HG02763 (cell line): Measurements from ENCODE around the gene CLEC14A.

ENCODE experiments used
- ATAC-seq: cut with Tn5 transposase; IDR thresholded peaks from one replicate; pipeline ENCODE4 v1.9.1; 2021; ENCODE audit warnings: mild to moderate bottlenecking, moderate library complexity; ENCODE audit not compliant: unreplicated experiment

CLEC14A gene

DNA sequence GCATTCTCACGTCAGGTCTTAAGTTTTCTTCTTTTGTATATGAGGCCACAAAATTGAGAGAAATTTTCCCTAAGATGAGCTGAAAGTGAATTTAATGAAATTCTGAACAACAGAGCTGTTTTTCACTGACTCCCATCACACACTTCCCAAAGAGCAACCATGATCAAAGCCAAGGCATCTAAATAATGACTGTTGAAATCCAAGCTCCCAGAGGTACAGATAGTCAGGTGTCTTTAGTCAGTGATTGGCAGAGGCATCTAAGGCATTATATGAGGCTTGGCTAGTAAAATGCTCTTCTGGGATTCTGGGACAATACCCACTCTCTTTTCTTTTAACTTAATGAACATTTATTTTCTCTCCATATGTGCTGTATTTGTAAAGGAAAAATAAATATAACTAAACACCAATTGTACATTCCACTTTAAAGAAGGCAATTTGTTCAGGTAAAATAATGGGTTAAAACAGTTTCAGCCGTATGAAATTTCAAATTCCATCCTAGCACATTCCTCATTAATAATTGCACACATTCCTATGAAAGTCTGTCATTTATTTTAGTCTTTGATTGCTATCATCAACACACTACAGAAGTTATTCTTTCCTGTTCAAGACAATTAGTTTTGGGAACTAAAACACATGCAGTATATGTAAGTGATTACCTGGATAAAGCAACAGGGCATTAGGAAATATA lies 49.1 kb downstream of the CLEC14A start:
- no peak for ATAC-seq

DNA sequence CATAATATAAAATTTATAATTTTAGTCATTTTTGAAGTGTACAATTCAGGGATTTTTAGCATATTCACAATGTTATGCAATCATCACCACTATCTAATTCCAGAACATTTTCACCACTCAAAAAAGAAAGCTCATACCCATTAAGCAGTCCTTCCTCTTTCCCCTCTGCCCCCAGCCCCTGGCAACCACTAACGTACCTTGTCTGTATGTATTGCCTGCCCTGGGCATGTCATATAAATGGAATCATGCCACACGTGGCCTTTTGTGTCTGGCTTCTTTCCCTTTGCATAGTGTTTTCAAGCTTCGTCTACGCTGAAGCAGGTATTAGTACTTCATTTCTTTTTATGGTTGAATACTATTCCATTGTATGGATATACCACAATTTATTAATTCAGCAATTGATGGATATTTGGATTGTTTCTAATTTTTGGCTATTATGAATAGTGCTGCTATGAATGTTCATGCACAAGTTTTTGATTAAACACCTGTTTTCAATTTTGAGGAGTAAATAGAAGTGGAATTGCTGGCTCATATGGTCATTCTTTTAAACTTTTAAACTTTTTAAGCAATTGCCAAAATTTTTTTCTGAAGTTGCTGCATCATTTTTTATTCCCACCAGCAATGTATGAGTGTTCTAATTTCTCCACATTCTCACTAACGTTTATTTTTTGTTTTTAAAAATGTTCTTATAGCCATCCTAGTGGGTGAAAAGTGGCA lies 49.8 kb downstream of the CLEC14A start:
- no peak for ATAC-seq

DNA sequence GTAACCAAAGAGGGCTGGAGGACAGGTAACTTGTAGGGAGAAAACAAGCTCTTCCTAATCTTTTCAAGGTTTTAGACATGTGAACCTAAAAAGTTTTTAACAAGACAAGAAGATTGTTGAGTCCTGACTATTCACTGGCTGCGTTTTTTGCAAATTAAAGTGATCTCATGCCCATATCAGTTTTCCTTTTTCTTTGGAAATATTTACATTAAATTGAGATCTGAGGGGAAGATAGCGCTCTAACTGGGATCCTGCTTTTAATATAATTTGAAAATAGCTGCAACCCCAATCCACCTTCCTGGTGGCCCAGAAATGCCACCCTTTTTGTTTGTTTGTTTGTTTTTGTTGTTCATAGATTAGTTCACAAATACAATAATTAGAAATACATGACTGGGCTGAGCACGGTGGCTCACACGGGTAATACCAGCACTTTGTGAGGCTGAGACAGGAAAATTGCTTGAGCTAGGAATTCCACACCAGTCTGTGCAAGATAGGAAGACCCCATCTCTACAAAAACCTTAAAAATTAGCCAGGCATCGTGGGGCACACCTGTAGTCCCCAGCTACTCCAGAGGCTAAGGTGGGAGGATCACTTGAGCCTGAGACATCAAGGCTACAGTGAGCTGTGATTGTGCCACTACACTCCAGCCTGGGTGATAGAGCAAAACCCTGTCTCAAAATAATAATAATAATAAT lies 50.6 kb downstream of the CLEC14A start:
- no peak for ATAC-seq

DNA sequence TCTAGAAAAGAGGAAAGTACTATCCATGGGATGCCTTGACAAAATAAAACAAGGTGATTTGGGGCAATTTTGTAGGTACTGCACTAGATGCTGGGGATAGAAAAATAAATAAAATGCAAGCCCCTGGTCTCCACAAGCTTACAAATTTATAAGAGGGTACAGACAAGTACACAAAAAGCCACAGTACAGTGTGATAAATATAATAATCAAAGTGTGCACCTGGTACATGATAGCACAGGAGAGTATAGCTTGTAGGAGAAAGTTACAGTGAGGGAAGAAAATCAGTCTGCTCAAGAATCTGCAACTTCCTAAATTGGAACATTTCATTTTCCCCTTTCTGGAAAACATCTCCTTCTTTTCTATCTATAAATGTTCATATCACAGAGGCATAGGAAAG lies 51.2 kb downstream of the CLEC14A start:
- ATAC-seq: no peak
